ENCODE results near the gene NDUFAF8. TPM values are rescaled to one million over a fixed set of nuclear protein-coding genes. Genes with fewer than 3 reads are reported as not detected.

The NDUFAF8 gene
- polyA plus RNA-seq, 1 donor from 2014 or later, result 76.4 TPM

- Histone ChIP-seq H3K27ac (ENCODE audit: low read length) (no peak overlapping the region), H3K9me2 (ENCODE audit: insufficient read depth, low read length) (no peaks in the 10 kb centered on the region), H3K4me3 (ENCODE audit: low read length) (no peak overlapping the region), H3F3A (ENCODE audit: insufficient read depth, low read length, poor library complexity, severe bottlenecking) (no peaks in the 10 kb centered on the region), H4K20me1 (ENCODE audit: insufficient read depth) (no peaks in the 10 kb centered on the region), H3K27me3 (ENCODE audit: insufficient read depth, low read depth, low read length) (no peaks in the 10 kb centered on the region), H2AFZ (ENCODE audit: low read depth, low read length) (no peak overlapping the region), H3K79me2 (replicated peaks; ENCODE audit: insufficient read depth, low read length) (no peaks in the 10 kb centered on the region), H3K9me3 (ENCODE audit: low read length) (no peaks in the 10 kb centered on the region), H3K4me2 (ENCODE audit: low read length) (no peak overlapping the region), H3K36me3 (ENCODE audit: insufficient read depth, low read length) (no peaks in the 10 kb centered on the region), H3K9ac (ENCODE audit: low read length) (no peak overlapping the region)
- TF ChIP-seq SMC3 (conservative IDR thresholded peaks at IDR 0.05; ENCODE audit: poor library complexity) (no peak), EP300 (conservative IDR thresholded peaks at IDR 0.05; ENCODE audit: poor library complexity, severe bottlenecking) (no peak), RAD21 (conservative IDR thresholded peaks at IDR 0.05) (no peak), CTCF (IDR thresholded peaks at IDR 0.05; ENCODE audit: poor library complexity, severe bottlenecking) (no peak), POLR2AphosphoS5 (IDR thresholded peaks at IDR 0.05) (no peak), REST (IDR thresholded peaks at IDR 0.05; ENCODE audit: borderline replicate concordance) (no peak), TAF1 (IDR thresholded peaks at IDR 0.05; ENCODE audit: low read depth) (no peak), EZH2 (IDR thresholded peaks at IDR 0.05; ENCODE audit: borderline replicate concordance, insufficient read depth, low read length, poor library complexity, severe bottlenecking) (no peak), MXI1 (conservative IDR thresholded peaks at IDR 0.05; ENCODE audit: poor library complexity, severe bottlenecking) (no peak)
These were observed 32.1 kb downstream of the NDUFAF8 start for GRCh38 chr17:81271226-81271625.

GRCh38 chr17:81272616-81273015, 33.5 kb downstream of the NDUFAF8 start:
- H3K4me2 ChIP-seq (ENCODE audit: low read length), result no peak overlapping the region
- H3K27ac ChIP-seq (ENCODE audit: low read length), result no peak overlapping the region
- H3K9me3 ChIP-seq (ENCODE audit: low read length), result no peaks in the 10 kb centered on the region
- H3K27me3 ChIP-seq (ENCODE audit: insufficient read depth, low read depth, low read length), result no peaks in the 10 kb centered on the region
- H3K36me3 ChIP-seq (ENCODE audit: insufficient read depth, low read length), result no peaks in the 10 kb centered on the region
- H4K20me1 ChIP-seq (ENCODE audit: insufficient read depth), result no peaks in the 10 kb centered on the region
- no peaks in the 10 kb centered on the region for H3K9me2 ChIP-seq (ENCODE audit: insufficient read depth, low read length)
- H3F3A ChIP-seq (ENCODE audit: insufficient read depth, low read length, poor library complexity, severe bottlenecking), result no peaks in the 10 kb centered on the region
- H2AFZ ChIP-seq (ENCODE audit: low read depth, low read length), result no peak overlapping the region
- TF ChIP-seq POLR2AphosphoS5 (IDR thresholded peaks at IDR 0.05) (no peak), SMC3 (conservative IDR thresholded peaks at IDR 0.05; ENCODE audit: poor library complexity) (no peak), EP300 (conservative IDR thresholded peaks at IDR 0.05; ENCODE audit: poor library complexity, severe bottlenecking) (no peak), MXI1 (conservative IDR thresholded peaks at IDR 0.05; ENCODE audit: poor library complexity, severe bottlenecking) (no peak), CTCF (IDR thresholded peaks at IDR 0.05; ENCODE audit: poor library complexity, severe bottlenecking) (no peak), REST (IDR thresholded peaks at IDR 0.05; ENCODE audit: borderline replicate concordance) (no peak), EZH2 (IDR thresholded peaks at IDR 0.05; ENCODE audit: borderline replicate concordance, insufficient read depth, low read length, poor library complexity, severe bottlenecking) (no peak), RAD21 (conservative IDR thresholded peaks at IDR 0.05) (no peak), TAF1 (IDR thresholded peaks at IDR 0.05; ENCODE audit: low read depth) (no peak)
- no peak overlapping the region for H3K4me3 ChIP-seq (ENCODE audit: low read length)
- no peak overlapping the region for H3K9ac ChIP-seq (ENCODE audit: low read length)
- H3K79me2 ChIP-seq (replicated peaks; ENCODE audit: insufficient read depth, low read length), result no peaks in the 10 kb centered on the region

All from neural cell (in vitro differentiated cells).